GM10248 (cell line): Measurements from ENCODE around the gene ABI3BP.

ENCODE experiments used
- CTCF ChIA-PET: fragments of 300-600 bp; sonication (Branson Sonifier 250); formaldehyde crosslinking; extraction: SDS; loops from one replicate; lab custom pipeline; 2021; ENCODE audit warnings: antibody characterized with exemption; lab: Yijun Ruan, JAX
- POLR2A ChIA-PET: fragments of 350-650 bp; sonication (Branson Sonifier 250); formaldehyde crosslinking; extraction: SDS; loops from one replicate; lab custom pipeline; 2020; ENCODE audit warnings: antibody characterized with exemption; lab: Yijun Ruan, JAX
- DNase-seq: peaks from one replicate; pipeline ENCODE4 v3.0.0; 2012; ENCODE audit errors: extremely low spot score
- TF ChIP-seq, protein P1 (sequence below): IDR thresholded peaks from 2 replicates; pipeline ENCODE4 v1.5.1; 2012; ENCODE audit warnings: mild to moderate bottlenecking, low read depth; ENCODE audit errors: extremely low read depth, missing control alignments, control extremely low read depth

ABI3BP gene

DNA sequence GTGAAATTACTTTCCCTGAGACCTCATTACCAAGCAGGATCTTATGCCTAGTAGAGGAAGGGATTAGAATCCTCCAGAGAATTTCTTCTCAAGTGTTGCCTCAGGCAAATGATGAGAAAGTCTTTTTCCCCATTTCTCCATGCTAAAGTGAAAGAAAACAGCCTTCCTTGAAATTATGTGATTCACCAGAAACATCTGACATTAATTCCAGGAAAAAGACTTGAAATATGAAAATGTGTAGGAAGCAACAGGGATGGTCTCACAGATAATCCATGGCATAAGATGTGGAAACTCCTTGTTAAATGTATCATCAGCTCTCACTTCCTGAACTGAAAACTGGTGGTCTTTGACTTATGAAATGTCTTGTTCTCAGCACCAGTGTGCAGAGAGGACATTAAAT is 17.9 kb upstream of the ABI3BP start:
- POLR2A ChIA-PET = no interaction called here

DNA sequence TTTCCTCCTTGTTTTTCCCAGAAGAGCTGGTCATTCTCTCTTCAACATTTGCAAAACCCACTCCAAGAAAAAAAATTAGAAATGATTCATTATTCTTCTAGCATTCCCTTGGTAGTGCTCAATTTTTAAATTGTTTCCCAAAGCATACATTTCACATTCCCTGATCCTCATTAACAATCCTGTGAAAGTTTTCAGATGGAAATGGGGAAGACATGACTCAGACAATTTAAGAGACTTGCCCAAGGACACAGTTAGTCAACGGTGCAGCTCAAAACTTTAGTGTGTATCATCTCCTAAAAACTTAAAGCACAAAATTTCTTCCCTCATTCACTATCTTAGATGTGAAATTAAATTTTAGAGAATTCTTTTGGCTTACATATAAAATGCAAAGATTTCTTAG is 17.1 kb upstream of the ABI3BP start:
- no peak for DNase-seq
- POLR2A ChIA-PET = no interaction called here
- CTCF ChIA-PET = no interaction called here
- TF ChIP-seq, protein P1, sequence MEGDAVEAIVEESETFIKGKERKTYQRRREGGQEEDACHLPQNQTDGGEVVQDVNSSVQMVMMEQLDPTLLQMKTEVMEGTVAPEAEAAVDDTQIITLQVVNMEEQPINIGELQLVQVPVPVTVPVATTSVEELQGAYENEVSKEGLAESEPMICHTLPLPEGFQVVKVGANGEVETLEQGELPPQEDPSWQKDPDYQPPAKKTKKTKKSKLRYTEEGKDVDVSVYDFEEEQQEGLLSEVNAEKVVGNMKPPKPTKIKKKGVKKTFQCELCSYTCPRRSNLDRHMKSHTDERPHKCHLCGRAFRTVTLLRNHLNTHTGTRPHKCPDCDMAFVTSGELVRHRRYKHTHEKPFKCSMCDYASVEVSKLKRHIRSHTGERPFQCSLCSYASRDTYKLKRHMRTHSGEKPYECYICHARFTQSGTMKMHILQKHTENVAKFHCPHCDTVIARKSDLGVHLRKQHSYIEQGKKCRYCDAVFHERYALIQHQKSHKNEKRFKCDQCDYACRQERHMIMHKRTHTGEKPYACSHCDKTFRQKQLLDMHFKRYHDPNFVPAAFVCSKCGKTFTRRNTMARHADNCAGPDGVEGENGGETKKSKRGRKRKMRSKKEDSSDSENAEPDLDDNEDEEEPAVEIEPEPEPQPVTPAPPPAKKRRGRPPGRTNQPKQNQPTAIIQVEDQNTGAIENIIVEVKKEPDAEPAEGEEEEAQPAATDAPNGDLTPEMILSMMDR = no peak

More for the DNA sequence above, 17.9 kb upstream of the ABI3BP start:
- DNase-seq = no peak
- TF ChIP-seq, protein P1 = no peak
- CTCF ChIA-PET = no interaction called here

DNA sequence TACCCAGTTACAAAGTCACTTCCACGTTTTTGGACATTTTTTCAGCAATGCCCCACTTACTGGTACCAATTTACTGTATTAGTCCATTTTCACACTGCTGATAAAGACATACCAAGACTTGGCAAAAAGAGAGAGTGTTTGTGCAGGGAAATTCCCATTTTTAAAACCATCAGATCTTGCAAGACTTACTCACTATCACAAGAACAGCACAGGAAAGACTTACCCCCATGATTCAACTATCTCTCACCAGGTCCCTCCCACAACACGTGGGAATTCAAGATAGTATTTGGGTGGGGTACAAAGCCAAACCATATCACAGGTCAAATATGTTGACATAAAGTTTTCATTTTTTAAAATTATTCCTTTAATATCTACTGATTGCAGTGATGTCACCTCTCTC is 16.2 kb upstream of the ABI3BP start:
- no peak for DNase-seq
- TF ChIP-seq, protein P1 = no peak
- ChIA-PET POLR2A (no interaction called here), CTCF (no interaction called here)

DNA sequence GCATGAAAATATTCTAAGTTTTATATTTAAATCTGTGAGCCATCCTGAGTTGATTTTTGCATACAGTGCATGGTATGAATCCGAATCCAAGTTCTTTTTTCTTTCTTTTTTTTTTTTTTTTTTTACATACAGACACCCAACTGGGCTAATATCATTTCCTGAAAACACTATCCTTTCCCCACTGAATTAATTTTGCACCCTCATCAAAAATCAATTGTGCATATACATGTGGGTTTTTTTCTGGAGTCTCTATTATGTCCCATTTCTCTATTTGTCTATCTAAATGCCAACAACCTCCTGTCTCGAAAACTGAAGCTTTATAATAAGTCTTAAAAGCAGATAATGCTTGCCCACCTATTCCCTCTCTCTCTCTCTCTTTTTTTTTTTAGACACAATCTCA is 5.9 kb upstream of the ABI3BP start:
- TF ChIP-seq, protein P1 = no peak
- no peak for DNase-seq
- POLR2A ChIA-PET = no interaction called here
- CTCF ChIA-PET = no interaction called here

DNA sequence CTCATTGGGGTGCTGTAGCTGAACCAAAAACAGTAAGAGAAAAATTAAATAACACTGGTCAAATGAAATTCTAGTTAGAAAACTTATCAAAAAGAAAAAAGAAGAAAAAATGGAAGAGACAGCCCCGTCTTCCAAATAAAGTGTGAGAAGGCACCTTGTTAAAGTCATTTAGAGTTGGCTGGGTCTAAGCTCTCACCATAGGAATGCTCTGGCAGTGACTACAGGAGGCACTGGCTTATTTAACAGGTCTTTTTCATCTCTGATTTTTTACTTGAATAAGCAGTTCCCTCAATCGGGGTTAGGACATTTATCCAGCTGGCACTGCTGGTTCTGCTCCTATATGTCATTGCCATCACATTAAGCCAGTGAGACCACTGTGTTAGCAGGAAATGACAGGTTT is 1.6 kb upstream of the ABI3BP start:
- TF ChIP-seq, protein P1 = no peak
- no peak for DNase-seq
- CTCF ChIA-PET = no interaction called here
- POLR2A ChIA-PET = no interaction called here

DNA sequence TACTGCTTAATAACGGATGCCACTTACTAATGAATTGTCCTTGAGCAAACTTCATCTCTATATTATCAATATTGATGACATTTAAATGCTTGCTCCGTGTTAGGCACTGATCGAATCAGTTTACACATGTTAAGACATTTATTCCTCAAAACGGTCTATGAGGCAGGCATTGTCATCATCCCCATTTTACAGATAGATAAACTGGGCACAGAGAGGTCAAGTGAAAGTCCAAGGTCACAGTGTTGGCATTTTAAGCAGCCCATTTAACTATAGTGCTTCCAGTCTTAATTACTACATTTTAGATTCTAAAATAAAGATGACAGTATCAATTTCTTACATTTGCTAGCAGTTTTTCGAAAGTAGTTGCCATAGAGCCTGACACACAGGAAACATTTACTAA is 966 bp upstream of the ABI3BP start:
- no peak for DNase-seq
- TF ChIP-seq, protein P1 = no peak
- ChIA-PET CTCF (interaction anchor here (1.3 kb wide), 1 partner anchor 11 kb away, joined by 4 read pairs; no protein-coding TSS in a partner anchor), POLR2A (no interaction called here)
